Activated naive CD4-positive, alpha-beta T cell treated with anti-CD3 and anti-CD28 coated beads, Interleukin-2, amount 50 U/mL, for 24 hours (primary cell): Measurements from ENCODE around the gene ZC3H18.

Experiments used
- H3K27ac Mint-ChIP-seq: one replicate; pipeline ENCODE4 v1.8.0; 2021; ENCODE audit warnings: mild to moderate bottlenecking, mixed read lengths
- H3K27me3 Mint-ChIP-seq: one replicate; pipeline ENCODE4 v1.8.0; 2021; ENCODE audit warnings: mixed read lengths
- H3K36me3 Mint-ChIP-seq: one replicate; pipeline ENCODE4 v1.8.0; 2021; ENCODE audit warnings: mixed read lengths
- H3K4me1 Mint-ChIP-seq: one replicate; pipeline ENCODE4 v1.8.0; 2021; ENCODE audit warnings: mixed read lengths
- H3K4me3 Mint-ChIP-seq: one replicate; pipeline ENCODE4 v1.8.0; 2021; ENCODE audit warnings: mild to moderate bottlenecking, mixed read lengths
- H3K9me3 Mint-ChIP-seq: one replicate; pipeline ENCODE4 v1.8.0; 2021; ENCODE audit warnings: mixed read lengths

ZC3H18 gene

GRCh38 chr16:88530051-88530857 is 39.9 kb upstream of the ZC3H18 start:
- Mint-ChIP-seq H3K9me3 (no peaks in the 10 kb centered on the region), H3K36me3 (peaks cover 2% of the 10 kb centered on the region), H3K4me3 (no peak overlapping the region), H3K27me3 (no peaks in the 10 kb centered on the region), H3K27ac (no peak overlapping the region), H3K4me1 (peaks cover 3% of the 10 kb centered on the region)

GRCh38 chr16:88530858-88531203 is 39.4 kb upstream of the ZC3H18 start:
- H3K36me3 Mint-ChIP-seq, result peaks cover 2% of the 10 kb centered on the region
- no peaks in the 10 kb centered on the region for H3K27me3 Mint-ChIP-seq
- H3K4me3 Mint-ChIP-seq, result no peak overlapping the region
- H3K4me1 Mint-ChIP-seq, result peaks cover 9% of the 10 kb centered on the region
- no peak overlapping the region for H3K27ac Mint-ChIP-seq
- no peaks in the 10 kb centered on the region for H3K9me3 Mint-ChIP-seq

GRCh38 chr16:88531346-88531745 is 38.9 kb upstream of the ZC3H18 start:
- H3K9me3 Mint-ChIP-seq, result no peaks in the 10 kb centered on the region
- H3K4me3 Mint-ChIP-seq, result no peak overlapping the region
- peaks cover 13% of the 10 kb centered on the region for H3K4me1 Mint-ChIP-seq
- peaks cover 3% of the 10 kb centered on the region for H3K36me3 Mint-ChIP-seq
- H3K27me3 Mint-ChIP-seq, result no peaks in the 10 kb centered on the region
- H3K27ac Mint-ChIP-seq, result no peak overlapping the region

- peaks cover 3% of the 10 kb centered on the region for H3K36me3 Mint-ChIP-seq
- H3K9me3 Mint-ChIP-seq, result no peaks in the 10 kb centered on the region
- peaks cover 13% of the 10 kb centered on the region for H3K4me1 Mint-ChIP-seq
- H3K27ac Mint-ChIP-seq, result peak overlapping the region; percentile 30
- no peaks in the 10 kb centered on the region for H3K27me3 Mint-ChIP-seq
- no peak overlapping the region for H3K4me3 Mint-ChIP-seq
Measured at GRCh38 chr16:88531931-88532433, 38.2 kb upstream of the ZC3H18 start.

DNA sequence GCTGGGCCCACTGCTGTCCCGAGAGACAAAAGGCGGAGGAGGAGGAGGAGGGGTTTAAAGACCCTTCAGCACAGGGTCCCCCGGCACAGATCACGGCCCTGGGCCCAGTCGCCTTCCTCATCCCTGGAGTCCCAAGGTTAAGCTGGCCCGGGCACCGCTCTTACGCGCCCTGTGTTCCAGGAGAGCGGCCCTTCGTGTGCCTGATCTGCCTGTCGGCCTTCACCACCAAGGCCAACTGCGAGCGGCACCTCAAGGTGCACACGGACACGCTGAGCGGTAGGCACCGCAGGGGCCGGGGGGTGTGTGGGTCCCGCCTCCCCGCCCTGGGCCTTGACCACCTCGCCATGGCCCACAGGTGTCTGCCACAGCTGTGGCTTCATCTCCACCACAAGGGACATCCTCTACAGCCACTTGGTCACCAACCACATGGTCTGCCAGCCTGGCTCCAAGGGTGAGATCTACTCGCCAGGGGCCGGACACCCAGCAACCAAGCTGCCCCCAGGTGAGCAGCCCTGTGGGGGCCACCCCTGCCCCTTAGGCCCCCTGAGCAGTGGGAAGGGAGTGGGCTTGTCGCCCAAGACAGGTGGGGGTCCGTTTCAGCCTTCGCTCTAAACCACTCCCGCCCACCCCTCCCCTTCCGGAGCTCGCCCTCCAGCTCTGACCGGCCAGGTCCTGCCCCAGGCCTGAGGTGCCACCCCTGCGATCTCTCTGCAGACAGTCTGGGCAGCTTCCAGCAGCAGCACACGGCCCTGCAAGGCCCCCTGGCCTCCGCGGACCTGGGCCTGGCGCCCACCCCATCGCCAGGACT is 37.6 kb upstream of the ZC3H18 start:
- H3K27me3 Mint-ChIP-seq, result no peaks in the 10 kb centered on the region
- H3K27ac Mint-ChIP-seq, result no peak overlapping the region

GRCh38 chr16:88533381-88533917 is 36.8 kb upstream of the ZC3H18 start:
- Mint-ChIP-seq H3K4me3 (no peak overlapping the region), H3K4me1 (peaks cover 13% of the 10 kb centered on the region), H3K27ac (no peak overlapping the region), H3K36me3 (peaks cover 3% of the 10 kb centered on the region), H3K27me3 (no peaks in the 10 kb centered on the region), H3K9me3 (no peaks in the 10 kb centered on the region)

More for the DNA sequence above, 37.6 kb upstream of the ZC3H18 start:
- no peak overlapping the region for H3K4me3 Mint-ChIP-seq
- H3K4me1 Mint-ChIP-seq, result peaks cover 13% of the 10 kb centered on the region
- peaks cover 3% of the 10 kb centered on the region for H3K36me3 Mint-ChIP-seq
- H3K9me3 Mint-ChIP-seq, result no peaks in the 10 kb centered on the region

DNA sequence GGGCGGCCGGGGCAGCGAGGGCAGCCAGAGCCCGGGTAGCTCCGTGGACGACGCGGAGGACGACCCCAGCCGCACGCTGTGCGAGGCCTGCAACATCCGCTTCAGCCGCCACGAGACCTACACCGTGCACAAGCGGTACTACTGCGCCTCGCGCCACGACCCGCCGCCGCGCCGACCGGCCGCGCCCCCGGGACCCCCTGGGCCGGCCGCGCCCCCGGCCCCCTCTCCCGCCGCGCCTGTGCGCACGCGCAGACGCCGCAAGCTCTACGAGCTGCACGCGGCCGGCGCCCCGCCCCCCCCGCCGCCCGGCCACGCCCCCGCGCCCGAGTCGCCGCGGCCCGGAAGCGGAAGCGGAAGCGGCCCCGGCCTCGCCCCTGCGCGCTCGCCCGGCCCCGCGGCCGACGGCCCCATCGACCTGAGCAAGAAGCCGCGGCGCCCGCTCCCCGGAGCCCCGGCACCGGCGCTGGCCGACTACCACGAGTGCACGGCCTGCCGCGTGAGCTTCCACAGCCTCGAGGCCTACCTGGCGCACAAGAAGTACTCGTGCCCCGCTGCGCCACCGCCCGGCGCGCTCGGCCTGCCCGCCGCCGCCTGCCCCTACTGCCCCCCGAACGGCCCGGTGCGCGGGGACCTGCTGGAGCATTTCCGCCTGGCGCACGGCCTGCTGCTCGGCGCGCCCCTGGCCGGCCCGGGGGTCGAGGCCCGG is 36.1 kb upstream of the ZC3H18 start:
- no peak overlapping the region for H3K27ac Mint-ChIP-seq
- H3K27me3 Mint-ChIP-seq, result no peaks in the 10 kb centered on the region
- H3K9me3 Mint-ChIP-seq, result no peaks in the 10 kb centered on the region
- H3K4me3 Mint-ChIP-seq, result no peak overlapping the region
- peaks cover 13% of the 10 kb centered on the region for H3K4me1 Mint-ChIP-seq
- H3K36me3 Mint-ChIP-seq, result peaks cover 2% of the 10 kb centered on the region

DNA sequence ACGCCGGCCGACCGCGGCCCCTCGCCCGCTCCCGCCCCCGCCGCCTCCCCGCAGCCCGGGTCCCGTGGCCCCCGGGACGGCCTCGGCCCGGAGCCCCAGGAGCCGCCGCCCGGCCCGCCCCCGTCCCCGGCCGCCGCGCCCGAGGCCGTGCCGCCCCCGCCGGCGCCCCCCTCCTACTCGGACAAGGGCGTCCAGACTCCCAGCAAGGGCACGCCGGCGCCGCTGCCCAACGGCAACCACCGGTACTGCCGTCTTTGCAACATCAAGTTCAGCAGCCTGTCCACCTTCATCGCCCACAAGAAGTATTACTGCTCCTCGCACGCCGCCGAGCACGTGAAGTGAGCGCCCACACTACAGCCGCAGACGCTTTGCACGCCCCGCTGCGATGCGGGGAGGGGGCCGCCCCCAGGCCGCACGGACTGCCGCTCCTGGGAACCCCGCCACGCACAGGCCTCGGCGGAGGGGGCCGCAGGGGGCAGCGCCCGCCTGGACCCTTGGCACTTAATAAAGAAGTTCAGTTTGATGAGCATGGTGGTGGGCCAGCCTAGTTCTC is 35.5 kb upstream of the ZC3H18 start:
- Mint-ChIP-seq H3K4me1 (peaks cover 13% of the 10 kb centered on the region), H3K9me3 (no peaks in the 10 kb centered on the region), H3K27me3 (peaks cover under 1% of the 10 kb centered on the region), H3K36me3 (peaks cover 2% of the 10 kb centered on the region), H3K4me3 (peak overlapping the region; percentile 84), H3K27ac (peak overlapping the region; percentile 86)

- Mint-ChIP-seq H3K4me3 (peak overlapping the region; percentile 84), H3K27me3 (peaks cover 2% of the 10 kb centered on the region), H3K4me1 (peaks cover 13% of the 10 kb centered on the region), H3K27ac (peak overlapping the region; percentile 90), H3K36me3 (peaks cover 2% of the 10 kb centered on the region), H3K9me3 (no peaks in the 10 kb centered on the region)
Measured at GRCh38 chr16:88535191-88535856, 34.9 kb upstream of the ZC3H18 start.

DNA sequence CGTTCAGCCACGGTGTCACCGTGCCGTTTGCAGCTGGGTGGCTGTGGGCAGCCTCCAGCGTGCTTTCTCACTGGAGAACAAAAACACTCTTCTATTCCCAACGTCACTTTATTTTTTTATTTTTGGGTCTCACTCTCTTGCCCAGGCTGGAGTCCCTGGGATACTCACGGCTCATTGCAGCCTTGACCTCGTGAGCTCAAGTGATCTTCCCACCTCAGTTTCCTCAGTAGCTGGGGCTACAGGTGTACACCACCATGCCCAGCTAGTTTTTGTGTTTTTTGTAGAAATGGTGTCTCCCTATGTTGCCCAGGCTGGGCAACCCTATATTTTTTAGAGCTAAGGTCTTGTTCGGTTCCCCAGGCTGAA is 34.4 kb upstream of the ZC3H18 start:
- Mint-ChIP-seq H3K27ac (peak overlapping the region; percentile 90), H3K4me1 (peaks cover 13% of the 10 kb centered on the region), H3K9me3 (no peaks in the 10 kb centered on the region), H3K4me3 (peak overlapping the region; percentile 84), H3K27me3 (peaks cover 3% of the 10 kb centered on the region), H3K36me3 (peaks cover 2% of the 10 kb centered on the region)

DNA sequence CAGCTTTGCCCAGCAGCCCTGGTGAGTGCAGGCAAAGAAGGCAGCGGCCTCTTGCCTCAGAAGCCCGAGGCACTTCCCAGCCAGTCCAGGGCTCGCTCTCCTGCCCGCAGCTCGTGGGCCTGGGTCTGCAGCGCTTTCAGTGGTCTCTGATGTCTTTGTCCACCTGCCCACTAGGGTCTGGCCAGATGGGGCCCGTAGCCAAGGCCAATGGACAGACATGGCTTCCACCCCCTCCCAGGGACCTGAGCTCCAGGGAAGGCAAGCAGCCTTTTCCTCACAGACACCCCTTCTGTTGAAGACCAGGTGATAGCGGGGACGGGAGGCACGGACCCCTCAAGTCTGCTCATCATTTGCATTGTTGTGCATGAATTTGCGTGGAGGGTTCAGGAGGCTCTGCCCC is 33.7 kb upstream of the ZC3H18 start:
- H3K4me1 Mint-ChIP-seq, result peaks cover 13% of the 10 kb centered on the region

DNA sequence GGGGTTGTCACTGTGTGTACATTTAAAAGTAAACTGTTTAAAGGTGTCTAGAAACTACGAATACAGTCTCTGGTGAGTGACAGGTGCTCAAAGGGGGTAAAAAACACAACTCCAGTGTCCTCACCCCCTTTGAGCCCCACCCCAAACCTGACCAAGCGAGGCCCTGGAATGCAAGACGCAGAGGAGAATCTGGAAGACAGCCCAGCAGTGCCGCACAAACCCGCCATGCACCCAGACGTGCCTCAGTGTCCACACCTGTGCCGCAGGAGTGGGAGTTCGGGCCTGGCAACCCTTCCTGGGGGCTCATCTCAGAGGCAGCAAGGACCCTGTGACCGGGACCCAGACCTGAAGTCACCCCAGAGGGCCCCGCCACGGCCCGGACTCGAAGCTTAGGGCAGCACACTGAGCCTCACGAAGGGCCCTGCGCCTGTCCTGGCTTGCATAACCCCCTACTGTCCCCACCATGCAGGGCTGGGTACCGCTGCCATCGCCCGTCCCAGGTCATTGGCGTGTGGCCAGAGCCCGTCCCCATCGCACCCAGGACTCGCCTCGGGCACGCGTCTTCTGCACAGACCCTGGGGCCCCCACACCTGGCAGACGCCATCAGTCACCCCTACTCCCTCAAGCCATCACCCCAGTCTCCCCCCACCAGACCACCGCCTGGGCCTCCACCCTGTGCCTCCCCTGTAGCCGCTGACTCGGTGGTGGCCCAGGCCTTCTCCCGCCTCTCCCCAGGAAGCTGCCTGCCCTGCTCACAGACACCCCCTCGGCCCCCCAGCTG is 33.0 kb upstream of the ZC3H18 start:
- peaks cover 2% of the 10 kb centered on the region for H3K36me3 Mint-ChIP-seq
- H3K27me3 Mint-ChIP-seq, result peaks cover 3% of the 10 kb centered on the region
- peaks cover 13% of the 10 kb centered on the region for H3K4me1 Mint-ChIP-seq
- no peak overlapping the region for H3K4me3 Mint-ChIP-seq
- no peaks in the 10 kb centered on the region for H3K9me3 Mint-ChIP-seq
- H3K27ac Mint-ChIP-seq, result no peak overlapping the region

More for the DNA sequence above, 33.7 kb upstream of the ZC3H18 start:
- Mint-ChIP-seq H3K4me3 (peak overlapping the region; percentile 42), H3K27ac (no peak overlapping the region), H3K9me3 (no peaks in the 10 kb centered on the region), H3K27me3 (peaks cover 3% of the 10 kb centered on the region), H3K36me3 (peaks cover 2% of the 10 kb centered on the region)

GRCh38 chr16:88537859-88538258 is 32.3 kb upstream of the ZC3H18 start:
- H3K9me3 Mint-ChIP-seq, result no peaks in the 10 kb centered on the region
- no peak overlapping the region for H3K4me3 Mint-ChIP-seq
- H3K27ac Mint-ChIP-seq, result no peak overlapping the region
- H3K4me1 Mint-ChIP-seq, result peaks cover 13% of the 10 kb centered on the region
- peaks cover 2% of the 10 kb centered on the region for H3K36me3 Mint-ChIP-seq
- H3K27me3 Mint-ChIP-seq, result peaks cover 3% of the 10 kb centered on the region

DNA sequence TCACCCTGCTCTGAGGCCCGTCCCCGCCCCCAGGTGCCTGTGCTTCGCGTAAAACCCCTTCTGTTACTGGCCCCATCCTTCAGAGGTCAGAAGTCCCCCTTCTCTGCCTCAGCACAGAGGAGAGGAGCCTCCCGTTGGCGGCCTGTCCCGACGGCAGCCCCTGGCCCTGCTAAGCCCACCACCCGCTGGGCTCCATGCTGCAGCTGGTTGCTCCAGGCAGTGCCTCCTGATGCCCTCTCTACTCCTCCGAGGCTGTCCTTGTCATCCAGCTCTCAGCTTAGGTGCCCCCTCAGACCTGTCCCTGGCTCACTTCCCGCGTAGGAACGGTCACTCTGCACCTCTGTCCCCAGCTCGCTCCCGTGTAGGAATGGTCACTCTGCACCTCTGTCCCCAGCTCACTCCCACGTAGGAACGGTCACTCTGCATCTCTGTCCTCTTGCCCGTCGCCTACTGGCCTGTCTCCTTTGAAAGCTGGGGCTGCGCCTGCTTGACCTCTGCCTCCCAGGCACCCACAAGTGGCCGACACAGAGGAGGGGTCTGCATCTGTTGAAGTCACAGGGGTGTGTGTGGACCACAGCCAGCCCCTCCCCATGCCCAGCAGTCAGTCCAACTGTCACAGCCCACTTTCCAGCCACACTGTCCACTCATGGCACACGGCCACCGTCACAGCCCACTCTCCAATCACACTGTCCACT is 31.7 kb upstream of the ZC3H18 start:
- peaks cover 3% of the 10 kb centered on the region for H3K9me3 Mint-ChIP-seq
- H3K27ac Mint-ChIP-seq, result no peak overlapping the region
- peaks cover 13% of the 10 kb centered on the region for H3K4me1 Mint-ChIP-seq
- H3K36me3 Mint-ChIP-seq, result peaks cover 5% of the 10 kb centered on the region
- peaks cover 3% of the 10 kb centered on the region for H3K27me3 Mint-ChIP-seq
- H3K4me3 Mint-ChIP-seq, result no peak overlapping the region
